GM20000 (cell line): ENCODE results near the gene EPN1.
"Not testable (repeated sequence)": the region's sequence is repeated elsewhere in the genome, so short reads cannot be mapped to it uniquely, and the experiment has no call there.

Experiments used
- DNase-seq: peaks from one replicate; pipeline ENCODE4 v3.0.0; 2012; ENCODE audit warnings: low spot score
- TF ChIP-seq, protein P1 (sequence below): IDR thresholded peaks from 2 replicates; pipeline ENCODE4 v1.5.1; 2012; ENCODE audit warnings: mild to moderate bottlenecking, control low read depth; ENCODE audit errors: extremely low read depth, missing control alignments

The EPN1 gene

GRCh38 chr19:55703790-55704215 is 28.8 kb downstream of the EPN1 start:
- TF ChIP-seq, protein P1, sequence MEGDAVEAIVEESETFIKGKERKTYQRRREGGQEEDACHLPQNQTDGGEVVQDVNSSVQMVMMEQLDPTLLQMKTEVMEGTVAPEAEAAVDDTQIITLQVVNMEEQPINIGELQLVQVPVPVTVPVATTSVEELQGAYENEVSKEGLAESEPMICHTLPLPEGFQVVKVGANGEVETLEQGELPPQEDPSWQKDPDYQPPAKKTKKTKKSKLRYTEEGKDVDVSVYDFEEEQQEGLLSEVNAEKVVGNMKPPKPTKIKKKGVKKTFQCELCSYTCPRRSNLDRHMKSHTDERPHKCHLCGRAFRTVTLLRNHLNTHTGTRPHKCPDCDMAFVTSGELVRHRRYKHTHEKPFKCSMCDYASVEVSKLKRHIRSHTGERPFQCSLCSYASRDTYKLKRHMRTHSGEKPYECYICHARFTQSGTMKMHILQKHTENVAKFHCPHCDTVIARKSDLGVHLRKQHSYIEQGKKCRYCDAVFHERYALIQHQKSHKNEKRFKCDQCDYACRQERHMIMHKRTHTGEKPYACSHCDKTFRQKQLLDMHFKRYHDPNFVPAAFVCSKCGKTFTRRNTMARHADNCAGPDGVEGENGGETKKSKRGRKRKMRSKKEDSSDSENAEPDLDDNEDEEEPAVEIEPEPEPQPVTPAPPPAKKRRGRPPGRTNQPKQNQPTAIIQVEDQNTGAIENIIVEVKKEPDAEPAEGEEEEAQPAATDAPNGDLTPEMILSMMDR = peak; percentile 41
- no peak for DNase-seq

GRCh38 chr19:55704494-55705245 is 29.6 kb downstream of the EPN1 start:
- TF ChIP-seq, protein P1 = no peak
- DNase-seq = no peak

GRCh38 chr19:55705972-55706371 is 30.9 kb downstream of the EPN1 start:
- DNase-seq = no peak
- TF ChIP-seq, protein P1 = no peak

GRCh38 chr19:55711719-55712118 is 36.7 kb downstream of the EPN1 start:
- TF ChIP-seq, protein P1 = no peak
- no peak for DNase-seq

DNA sequence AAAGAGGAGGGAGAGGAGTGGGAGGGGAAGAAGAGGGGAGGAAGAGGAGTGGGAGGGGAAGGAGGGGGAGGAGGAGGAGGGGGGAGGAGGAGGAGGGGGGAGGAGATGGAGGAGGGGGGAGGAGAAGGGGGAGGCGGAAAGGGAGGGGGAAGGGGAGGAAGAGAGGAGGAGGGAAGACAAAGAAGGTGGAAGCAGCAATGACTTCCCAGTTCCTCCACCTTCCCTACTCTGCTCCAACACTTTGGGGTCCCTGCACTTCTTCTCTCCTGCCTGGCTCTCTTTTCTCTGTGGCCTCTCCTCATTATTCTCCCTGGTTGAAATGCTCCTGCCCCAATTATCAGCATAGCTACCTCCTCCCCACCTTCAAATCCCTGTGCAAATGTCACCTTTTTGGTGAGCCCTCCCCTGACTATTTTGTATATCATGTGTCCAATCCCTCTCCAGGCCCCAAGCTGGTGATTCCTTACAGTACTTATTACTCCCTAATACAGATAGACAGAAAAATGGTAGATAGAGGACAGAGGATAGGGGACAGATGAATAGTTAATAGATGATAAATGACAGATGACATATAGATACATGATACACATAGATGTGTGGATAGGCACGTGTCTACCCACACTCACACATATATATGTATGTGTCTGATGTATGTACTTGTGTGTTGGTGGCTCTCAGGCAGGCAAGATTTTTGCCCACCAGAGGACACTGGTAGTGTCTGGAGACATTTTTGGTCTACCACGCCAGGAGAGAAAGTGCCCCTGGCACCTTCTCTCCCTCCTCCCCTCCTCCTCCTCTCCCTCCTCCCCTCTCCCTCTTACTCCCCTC is 38.0 kb downstream of the EPN1 start:
- DNase-seq = peak; percentile 42
- TF ChIP-seq, protein P1 = no peak

DNA sequence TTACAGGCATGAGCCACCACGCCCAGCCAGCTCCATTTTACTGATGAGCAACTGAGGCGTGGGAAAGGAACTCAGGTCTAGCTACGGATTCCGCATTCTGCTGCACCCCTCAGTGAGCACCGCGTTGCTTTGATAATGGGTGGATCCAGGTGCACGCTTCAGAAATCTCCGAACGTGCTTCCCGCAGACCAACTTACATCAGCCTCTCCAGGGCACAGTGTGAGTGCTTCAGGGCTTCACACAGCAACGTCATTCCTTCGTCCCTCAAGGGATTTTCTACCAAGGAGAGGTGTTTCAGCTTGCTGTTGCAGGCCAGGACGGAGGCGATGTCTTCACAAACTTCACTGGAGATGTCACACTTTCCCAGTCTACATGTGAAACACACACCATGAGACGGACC is 41.5 kb downstream of the EPN1 start:
- TF ChIP-seq, protein P1 = no peak
- no peak for DNase-seq

DNA sequence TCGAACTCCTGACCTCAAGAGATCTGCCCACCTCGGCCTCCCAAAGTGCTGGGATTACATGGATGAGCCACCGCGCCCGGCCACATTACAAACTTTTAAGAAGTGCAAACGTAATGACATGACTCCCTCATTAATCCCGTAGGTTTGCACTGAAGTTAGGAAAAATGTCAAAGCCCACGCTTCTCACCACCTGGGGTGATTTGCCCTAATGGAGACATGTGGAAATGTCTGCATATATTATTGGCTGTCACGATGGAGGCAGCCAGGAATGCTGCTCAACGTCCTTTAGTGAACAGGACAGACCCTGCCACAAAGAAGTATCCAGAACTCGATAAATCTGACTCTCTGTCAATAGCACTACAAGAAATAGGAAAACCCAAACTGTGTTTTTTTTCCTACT is 42.2 kb downstream of the EPN1 start:
- TF ChIP-seq, protein P1 = no peak
- DNase-seq = no peak

DNA sequence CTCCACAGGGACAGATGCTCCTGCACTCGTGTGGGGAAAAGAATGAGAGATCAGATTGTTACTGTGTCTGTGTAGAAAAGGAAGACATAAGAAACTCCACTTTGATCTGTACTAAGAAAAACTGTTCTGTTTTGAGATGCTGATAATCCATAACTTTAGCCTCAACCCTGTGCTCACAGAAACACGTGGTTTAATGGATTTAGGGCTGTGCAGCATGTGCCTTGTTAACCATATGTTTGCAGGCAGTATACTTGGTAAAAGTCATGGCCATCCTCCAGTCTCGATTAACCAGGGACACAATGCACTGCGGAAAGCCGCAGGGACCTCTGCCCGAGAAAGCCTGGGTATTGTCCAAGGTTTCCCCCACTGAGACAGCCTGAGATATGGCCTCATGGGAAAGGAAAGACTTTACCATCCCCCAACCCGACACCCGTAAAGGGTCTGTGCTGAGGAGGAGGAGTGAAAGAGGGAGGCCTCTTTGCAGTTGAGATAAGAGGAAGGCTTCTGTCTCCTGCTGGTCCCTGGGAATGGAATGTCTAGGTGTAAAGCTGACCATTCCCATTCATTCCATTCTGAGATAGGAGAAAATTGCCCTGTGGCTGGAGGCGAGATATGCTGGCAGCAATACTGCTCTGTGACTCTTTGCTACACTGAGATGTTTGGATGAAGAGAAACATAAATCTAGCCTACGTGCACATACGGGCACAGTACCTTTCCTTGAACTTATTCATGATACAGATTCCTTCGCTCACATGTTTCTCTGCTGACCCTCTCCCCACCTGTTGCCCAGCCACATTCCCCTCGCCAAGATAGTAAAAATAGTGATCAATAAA is 43.1 kb downstream of the EPN1 start:
- not testable (repeated sequence) for DNase-seq
